PC-3 (cell line): ENCODE results near the gene NPIPB4. TPM values are rescaled to one million over a fixed set of nuclear protein-coding genes. Genes with fewer than 3 reads are reported as not detected.
"Not testable (repeated sequence)": the region's sequence is repeated elsewhere in the genome, so short reads cannot be mapped to it uniquely, and the experiment has no call there.

Source experiments
- ATAC-seq: fragments of 200-7000 bp; cut with Tn5 transposase; 2 replicates; pipeline ENCODE4 v1.9.1; 2020; ENCODE audit warnings: mild to moderate bottlenecking, moderate library complexity
- BruUV-seq: library from RNA; stranded (reverse); fragments of 400-500 nt; replicated peaks from 2 replicates; lab custom pipeline; 2021; lab: Mats Ljungman, UMichigan
- CTCF ChIA-PET: fragments of 300-600 bp; sonication (Branson Sonifier 250); formaldehyde crosslinking; loops from one replicate; lab custom pipeline; 2022; ENCODE audit warnings: antibody characterized with exemption; lab: Charles Lee
- POLR2A ChIA-PET: fragments of 300-600 bp; sonication (Branson Sonifier 250); formaldehyde crosslinking; loops from one replicate; lab custom pipeline; 2022; ENCODE audit warnings: antibody characterized with exemption; ENCODE audit not compliant: unreplicated experiment; lab: Charles Lee
- DNase-seq: peaks from one replicate; pipeline ENCODE4 v3.0.0-alpha.2; 2015
- H2AFZ ChIP-seq: fragments of 300-600 bp; sonication (generic); 2 replicates; pipeline ENCODE4 v1.6.0; 2016; ENCODE audit warnings: antibody characterized with exemption, low read length
- H3F3A ChIP-seq: fragments of 300-600 bp; sonication (generic); one replicate; pipeline ENCODE4 v1.6.0; 2017; ENCODE audit warnings: antibody characterized with exemption, low read length, control low read depth, mild to moderate bottlenecking; ENCODE audit not compliant: unreplicated experiment
- H3K27ac ChIP-seq: fragments of 300-600 bp; sonication (generic); 2 replicates; pipeline ENCODE4 v1.5.1; 2016; ENCODE audit warnings: mild to moderate bottlenecking, low read length
- H3K27me3 ChIP-seq: fragments of 300-600 bp; sonication (generic); 2 replicates; pipeline ENCODE4 v1.6.1; 2016; ENCODE audit warnings: low read length, mixed read lengths
- H3K36me3 ChIP-seq: fragments of 300-600 bp; sonication (generic); 2 replicates; pipeline ENCODE4 v1.6.1; 2016; ENCODE audit warnings: low read depth, mixed run types, low read length, mixed read lengths
- H3K4me1 ChIP-seq: fragments of 300-600 bp; sonication (generic); 2 replicates; pipeline ENCODE4 v1.5.1; 2016; ENCODE audit warnings: low read length; ENCODE audit not compliant: insufficient read depth
- H3K4me2 ChIP-seq: fragments of 300-600 bp; sonication (generic); 2 replicates; pipeline ENCODE4 v1.6.0; 2016; ENCODE audit warnings: low read length
- H3K4me3 ChIP-seq: fragments of 300-600 bp; sonication (generic); 2 replicates; pipeline ENCODE4 v1.5.1; 2016; ENCODE audit warnings: mild to moderate bottlenecking, low read length, mixed read lengths
- H3K79me2 ChIP-seq: fragments of 300-600 bp; sonication (generic); 2 replicates; pipeline ENCODE4 v1.6.1; 2017; ENCODE audit warnings: low read length, mixed read lengths
- H3K9ac ChIP-seq: fragments of 300-600 bp; sonication (generic); 2 replicates; pipeline ENCODE4 v1.6.0; 2016; ENCODE audit warnings: mild to moderate bottlenecking, low read length
- H3K9me2 ChIP-seq: fragments of 300-600 bp; sonication (generic); replicated peaks from 2 replicates; pipeline ENCODE4 v1.6.1; 2016; ENCODE audit warnings: mixed run types, low read length, mixed read lengths
- H3K9me3 ChIP-seq: fragments of 300-600 bp; sonication (generic); 2 replicates; pipeline ENCODE4 v1.6.1; 2016; ENCODE audit warnings: low read length, mixed read lengths
- H4K20me1 ChIP-seq: fragments of 300-600 bp; sonication (generic); 2 replicates; pipeline ENCODE4 v1.6.1; 2016; ENCODE audit warnings: low read length, mixed read lengths
- intact Hi-C: fragments of 100-400 bp; cut with micrococcal nuclease; formaldehyde crosslinking; loops from 2 replicates; pipeline ENCODE4 v1.9.0; 2023
- total RNA-seq: library from RNA; depleted of rRNA; stranded (reverse); fragments of >200 nt; gene quantifications from 2 replicates; pipeline ENCODE4 v1.2.3, GENCODE V29; 2014

Gene NPIPB4
- total RNA-seq, 1 experiment from 2014 or later, result 18.4 TPM

DNA sequence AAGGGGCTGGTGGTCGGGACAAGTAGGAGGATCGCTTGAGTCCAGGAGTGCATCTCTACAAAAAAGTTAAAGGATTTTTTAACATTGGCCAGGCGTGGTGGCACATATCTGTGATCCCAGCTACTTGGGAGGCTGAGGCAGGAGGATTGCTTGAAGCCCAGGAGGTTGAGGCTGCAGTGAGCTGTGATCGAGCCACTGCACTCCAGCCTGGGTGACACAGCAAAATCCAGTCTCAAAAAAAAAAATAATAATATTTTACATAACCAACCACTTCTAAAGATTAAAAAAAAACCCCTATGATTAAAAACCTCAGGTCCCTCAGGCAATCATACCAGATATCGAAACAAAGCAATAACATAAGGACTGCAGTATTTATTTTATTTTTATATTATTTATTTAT lies 23.3 kb downstream of the NPIPB4 start:
- H3K4me3 ChIP-seq, H3K4me1 ChIP-seq, H3K9ac ChIP-seq, H2AFZ ChIP-seq, BruUV-seq, H3K27ac ChIP-seq, DNase-seq, H3K36me3 ChIP-seq, H3K4me2 ChIP-seq, H3F3A ChIP-seq, H3K9me3 ChIP-seq, H4K20me1 ChIP-seq, POLR2A ChIA-PET, CTCF ChIA-PET, H3K27me3 ChIP-seq, H3K79me2 ChIP-seq, H3K9me2 ChIP-seq, intact Hi-C loops, ATAC-seq: not testable (repeated sequence)

DNA sequence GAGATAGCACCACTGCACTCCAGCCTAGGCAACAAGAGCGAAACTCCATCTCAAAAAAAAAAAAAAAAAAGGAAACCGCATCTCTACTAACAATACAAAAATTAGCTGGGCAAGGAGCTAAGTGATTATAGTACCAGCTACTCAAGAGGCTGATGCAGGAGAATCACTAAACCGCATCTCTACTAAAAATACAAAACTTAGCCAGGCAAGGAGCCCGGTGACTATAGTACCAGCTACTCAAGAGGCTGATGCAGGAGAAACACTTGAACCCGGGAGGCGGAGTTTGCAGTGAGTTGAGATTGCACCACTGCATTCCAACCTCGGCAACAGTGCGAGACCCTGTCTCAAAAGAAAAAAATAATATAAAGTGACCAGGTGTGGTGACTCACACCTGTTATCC lies 27.6 kb downstream of the NPIPB4 start:
- H3K9me3 ChIP-seq, H3K79me2 ChIP-seq, H3F3A ChIP-seq, BruUV-seq, H3K9ac ChIP-seq, H3K4me2 ChIP-seq, H4K20me1 ChIP-seq, CTCF ChIA-PET, H3K36me3 ChIP-seq, H3K4me1 ChIP-seq, H3K27me3 ChIP-seq, H3K27ac ChIP-seq, DNase-seq, ATAC-seq, H2AFZ ChIP-seq, intact Hi-C loops, POLR2A ChIA-PET, H3K9me2 ChIP-seq, H3K4me3 ChIP-seq: not testable (repeated sequence)

DNA sequence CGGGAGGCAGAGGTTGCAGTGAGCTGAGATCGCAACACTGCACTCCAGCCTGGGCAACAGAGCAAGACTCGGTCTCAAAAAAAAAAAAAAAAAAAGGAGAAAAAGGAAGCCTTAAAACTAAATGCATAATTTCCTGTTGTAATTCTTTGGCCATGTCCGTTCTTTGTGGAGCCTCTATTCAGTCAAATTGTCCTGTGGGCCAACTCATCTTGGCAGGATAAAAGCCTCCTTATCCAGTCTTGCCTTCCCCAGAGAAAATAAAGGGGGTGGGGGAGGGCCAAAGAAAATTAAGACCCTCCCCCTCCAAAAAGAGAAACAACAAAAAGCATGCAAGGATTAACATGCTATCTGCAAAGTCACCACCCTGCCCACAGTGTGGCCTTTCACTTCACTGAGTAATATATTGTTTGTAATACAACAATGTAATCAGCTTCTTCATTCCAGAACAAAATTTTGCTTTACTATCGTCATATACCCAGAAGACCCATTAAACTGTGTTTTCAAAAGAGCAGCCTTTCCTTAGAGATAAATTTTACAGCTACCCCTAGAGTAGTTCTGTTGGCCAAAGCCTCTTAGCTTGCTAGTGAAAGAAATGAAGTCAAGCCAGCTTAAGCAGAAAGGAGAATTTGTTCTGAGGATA lies 31.4 kb downstream of the NPIPB4 start:
- H2AFZ ChIP-seq, H3K27ac ChIP-seq, intact Hi-C loops, H3K9me3 ChIP-seq, H3F3A ChIP-seq, H3K9ac ChIP-seq, H3K36me3 ChIP-seq, H3K4me3 ChIP-seq, H3K27me3 ChIP-seq, DNase-seq, CTCF ChIA-PET, H3K4me1 ChIP-seq, BruUV-seq, H3K79me2 ChIP-seq, H4K20me1 ChIP-seq, ATAC-seq, H3K4me2 ChIP-seq, H3K9me2 ChIP-seq, POLR2A ChIA-PET: not testable (repeated sequence)

DNA sequence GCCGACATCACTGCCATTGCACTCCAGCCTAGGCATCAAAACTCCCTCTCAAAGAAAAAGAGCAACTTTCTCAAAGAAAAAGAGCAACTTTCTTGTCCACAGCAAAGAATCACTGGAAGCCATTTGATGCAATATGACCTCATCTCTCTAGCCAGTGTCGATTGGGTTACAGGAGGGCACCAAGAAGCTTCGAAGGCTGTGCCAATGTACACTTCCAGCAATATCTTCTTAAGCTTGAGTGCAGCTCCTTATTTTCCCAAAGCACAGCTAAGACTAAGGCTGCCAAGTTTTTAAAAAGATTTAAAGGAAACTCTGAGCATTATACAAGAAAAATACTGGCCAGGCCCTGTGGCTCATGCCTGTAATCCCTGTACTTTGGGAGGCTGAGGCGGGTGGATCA lies 32.0 kb downstream of the NPIPB4 start:
- intact Hi-C loops, BruUV-seq, H3K9me3 ChIP-seq, H3F3A ChIP-seq, H2AFZ ChIP-seq, POLR2A ChIA-PET, H3K9me2 ChIP-seq, ATAC-seq, CTCF ChIA-PET, H3K9ac ChIP-seq, H3K4me2 ChIP-seq, H3K4me1 ChIP-seq, H3K27me3 ChIP-seq, H3K36me3 ChIP-seq, H3K4me3 ChIP-seq, H3K27ac ChIP-seq, DNase-seq, H3K79me2 ChIP-seq, H4K20me1 ChIP-seq: not testable (repeated sequence)

DNA sequence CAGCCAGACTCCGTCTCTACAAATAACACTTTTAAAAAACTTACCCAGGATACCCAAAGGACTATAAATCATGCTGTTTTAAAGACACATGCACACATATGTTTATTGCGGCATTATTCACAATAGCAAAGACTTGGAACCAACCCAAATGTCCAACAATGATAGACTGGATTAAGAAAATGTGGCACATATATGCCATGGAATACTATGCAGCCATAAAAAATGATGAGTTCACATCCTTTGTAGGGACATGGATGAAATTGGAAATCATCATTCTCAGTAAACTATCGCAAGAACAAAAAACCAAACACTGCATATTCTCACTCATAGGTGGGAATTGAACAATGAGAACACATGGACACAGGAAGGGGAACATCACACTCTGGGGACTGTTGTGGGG lies 34.3 kb downstream of the NPIPB4 start:
- H3K4me3 ChIP-seq, result not testable (repeated sequence)

DNA sequence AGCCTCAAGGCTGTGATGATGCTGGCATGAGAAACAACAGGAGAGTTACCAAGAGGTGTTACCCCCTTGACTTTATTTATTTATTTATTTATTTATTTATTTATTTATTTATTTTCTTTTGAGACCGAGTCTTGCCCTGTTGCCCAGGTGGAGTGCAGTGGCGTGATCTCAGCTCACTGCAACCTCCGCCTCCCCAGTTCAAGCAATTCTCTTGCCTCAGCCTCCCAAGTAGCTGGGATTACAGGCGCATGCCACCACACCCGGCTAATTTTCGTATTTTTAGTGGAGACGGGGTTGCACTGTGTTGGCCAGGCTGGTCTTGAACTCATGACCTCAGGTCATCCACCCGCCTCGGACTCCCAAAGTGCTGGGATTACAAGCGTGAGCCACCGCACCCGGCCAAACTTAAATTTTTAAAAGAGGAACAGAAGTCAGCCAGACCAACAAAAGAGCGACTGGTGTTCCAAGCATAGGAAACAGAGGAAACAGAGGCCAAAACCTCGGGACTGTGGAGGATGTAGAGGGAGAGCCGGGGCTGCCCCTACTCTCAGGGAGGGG lies 36.6 kb downstream of the NPIPB4 start:
- POLR2A ChIA-PET, CTCF ChIA-PET, H3F3A ChIP-seq, H3K27me3 ChIP-seq, BruUV-seq, H3K4me1 ChIP-seq, H3K9ac ChIP-seq, DNase-seq, H3K9me3 ChIP-seq, H4K20me1 ChIP-seq, ATAC-seq, H3K79me2 ChIP-seq, H3K4me3 ChIP-seq, H3K4me2 ChIP-seq, H2AFZ ChIP-seq, intact Hi-C loops, H3K27ac ChIP-seq, H3K9me2 ChIP-seq, H3K36me3 ChIP-seq: not testable (repeated sequence)

More for the DNA sequence above, 34.3 kb downstream of the NPIPB4 start:
- intact Hi-C loops, H3K9me2 ChIP-seq, BruUV-seq, DNase-seq, H3F3A ChIP-seq, H3K4me2 ChIP-seq, H4K20me1 ChIP-seq, H3K4me1 ChIP-seq, CTCF ChIA-PET, H3K27ac ChIP-seq, ATAC-seq, H3K79me2 ChIP-seq, H3K9me3 ChIP-seq, H3K36me3 ChIP-seq, H3K9ac ChIP-seq, H2AFZ ChIP-seq, H3K27me3 ChIP-seq: not testable (repeated sequence)
- POLR2A ChIA-PET, result interaction anchor here (0.6 kb wide), 1 partner anchor 120 kb away, joined by 4 read pairs; no protein-coding TSS in a partner anchor
